ENCODE results near the gene MTRFR.
"Not testable (repeated sequence)": the region's sequence is repeated elsewhere in the genome, so short reads cannot be mapped to it uniquely, and the experiment has no call there.

Gene MTRFR

GRCh38 chr12:123250471-123251383, 17.5 kb downstream of the MTRFR start:
- DNase-seq: no peak

- no peak for DNase-seq
Measured at GRCh38 chr12:123251403-123252076, 18.3 kb downstream of the MTRFR start.

GRCh38 chr12:123252365-123252764, 19.1 kb downstream of the MTRFR start:
- DNase-seq: not testable (repeated sequence)

GRCh38 chr12:123253641-123254459, 20.6 kb downstream of the MTRFR start:
- no peak for DNase-seq

- no peak for DNase-seq
Measured at GRCh38 chr12:123254853-123255446, 21.7 kb downstream of the MTRFR start.

- no peak for DNase-seq
Measured at GRCh38 chr12:123258593-123258992, 25.4 kb downstream of the MTRFR start.

GRCh38 chr12:123260081-123260480, 26.8 kb downstream of the MTRFR start:
- DNase-seq: no peak

- no peak for DNase-seq
Measured at GRCh38 chr12:123261196-123261595, 28.0 kb downstream of the MTRFR start.

GRCh38 chr12:123263196-123263817, 30.1 kb downstream of the MTRFR start:
- DNase-seq: no peak

- DNase-seq: no peak
Measured at GRCh38 chr12:123264642-123265041, 31.4 kb downstream of the MTRFR start.

- DNase-seq: no peak
Measured at GRCh38 chr12:123265851-123266678, 32.8 kb downstream of the MTRFR start.

GRCh38 chr12:123266679-123267277, 33.5 kb downstream of the MTRFR start:
- DNase-seq: no peak

GRCh38 chr12:123267335-123267920, 34.2 kb downstream of the MTRFR start:
- no peak for DNase-seq

GRCh38 chr12:123267991-123268843, 35.0 kb downstream of the MTRFR start:
- DNase-seq: no peak

- DNase-seq: no peak
Measured at GRCh38 chr12:123268850-123269249, 35.6 kb downstream of the MTRFR start.

GRCh38 chr12:123269395-123269892, 36.2 kb downstream of the MTRFR start:
- peak; percentile 36 for DNase-seq

- no peak for DNase-seq
Measured at GRCh38 chr12:123269896-123270213, 36.6 kb downstream of the MTRFR start.

- peak; percentile 34 for DNase-seq
Measured at GRCh38 chr12:123270214-123271000, 37.2 kb downstream of the MTRFR start.

Measured in activated CD4-positive, CD25-positive, alpha-beta regulatory T cell treated with anti-CD3 and anti-CD28 coated beads, Interleukin-2, amount 50 U/mL, for 72 hours (primary cell).